NT2/D1 (cell line): Measurements from ENCODE around the gene GGT5.
"Not testable (repeated sequence)": the region's sequence is repeated elsewhere in the genome, so short reads cannot be mapped to it uniquely, and the experiment has no call there.

Source experiments
- DNase-seq: peaks from one replicate; pipeline ENCODE4 v3.0.0-alpha.2; 2011; ENCODE audit warnings: low read depth, low spot score
- H3K27me3 ChIP-seq: 2 replicates; pipeline ENCODE4 v1.6.0; 2011; ENCODE audit warnings: mild to moderate bottlenecking; ENCODE audit not compliant: insufficient read length, insufficient read depth
- H3K36me3 ChIP-seq: 2 replicates; pipeline ENCODE4 v1.6.1; 2011; ENCODE audit warnings: mild to moderate bottlenecking, low read length, mixed read lengths; ENCODE audit not compliant: insufficient read depth, insufficient read length
- H3K4me1 ChIP-seq: 2 replicates; pipeline ENCODE4 v1.5.1; 2011; ENCODE audit not compliant: insufficient read depth, insufficient read length
- H3K4me3 ChIP-seq: 2 replicates; pipeline ENCODE4 v1.5.1; 2011; ENCODE audit warnings: low read depth; ENCODE audit not compliant: insufficient read length
- H3K9ac ChIP-seq: 2 replicates; pipeline ENCODE4 v1.6.0; 2011; ENCODE audit warnings: low read depth; ENCODE audit not compliant: insufficient read length
- H3K9me3 ChIP-seq: 2 replicates; pipeline ENCODE4 v1.5.1; 2011; ENCODE audit warnings: mild to moderate bottlenecking, low read length; ENCODE audit not compliant: insufficient read depth
- SUZ12 ChIP-seq: IDR thresholded peaks from 2 replicates; pipeline ENCODE4 v1.6.1; 2011; ENCODE audit not compliant: insufficient read length, insufficient read depth; ENCODE audit errors: extremely low read depth
- YY1 ChIP-seq: IDR thresholded peaks from 2 replicates; pipeline ENCODE4 v1.6.1; 2011; ENCODE audit not compliant: insufficient read length, insufficient read depth
- ZNF274 ChIP-seq: IDR thresholded peaks from 2 replicates; pipeline ENCODE4 v1.6.1; 2011; ENCODE audit warnings: mild to moderate bottlenecking, low read depth, low read length

The GGT5 gene

DNA sequence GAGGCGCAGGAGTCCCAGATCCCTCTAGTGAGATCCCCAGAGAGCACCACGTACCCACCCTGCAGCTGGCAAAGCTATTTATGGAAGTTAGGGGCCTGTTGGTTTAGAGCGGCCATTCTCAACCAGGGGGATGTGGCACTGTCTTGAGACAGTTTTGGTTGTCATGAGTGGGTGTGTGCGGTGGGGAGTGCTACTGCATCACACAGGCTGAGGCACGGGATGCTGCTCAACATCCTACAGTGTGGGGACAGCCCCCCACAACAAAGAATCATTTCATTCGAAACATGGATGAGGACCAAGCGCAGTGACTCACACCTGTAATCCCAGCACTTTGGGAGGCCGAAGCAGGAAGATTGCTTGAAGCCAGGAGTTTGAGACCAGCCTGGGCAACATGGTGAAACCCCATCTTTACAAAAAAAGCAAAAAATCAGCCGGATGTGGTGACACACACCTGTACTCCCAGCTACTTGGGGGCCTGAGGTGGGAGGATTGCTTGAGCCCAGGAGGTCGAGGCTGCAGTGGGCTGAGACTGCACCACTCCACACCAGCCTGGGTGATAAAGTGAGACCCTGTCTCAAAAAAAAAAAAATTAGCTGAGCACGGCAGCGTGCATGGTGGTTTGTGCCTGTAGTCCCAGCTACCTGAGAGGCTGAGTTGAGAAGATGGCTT is 28.2 kb downstream of the GGT5 start:
- Histone ChIP-seq H3K9ac (no peak overlapping the region), H3K4me3 (no peak overlapping the region), H3K27me3 (no peaks in the 10 kb centered on the region), H3K4me1 (peaks cover 2% of the 10 kb centered on the region), H3K36me3 (no peaks in the 10 kb centered on the region), H3K9me3 (no peaks in the 10 kb centered on the region)
- DNase-seq, result no peak
- TF ChIP-seq SUZ12 (no peak), ZNF274 (no peak), YY1 (no peak)

DNA sequence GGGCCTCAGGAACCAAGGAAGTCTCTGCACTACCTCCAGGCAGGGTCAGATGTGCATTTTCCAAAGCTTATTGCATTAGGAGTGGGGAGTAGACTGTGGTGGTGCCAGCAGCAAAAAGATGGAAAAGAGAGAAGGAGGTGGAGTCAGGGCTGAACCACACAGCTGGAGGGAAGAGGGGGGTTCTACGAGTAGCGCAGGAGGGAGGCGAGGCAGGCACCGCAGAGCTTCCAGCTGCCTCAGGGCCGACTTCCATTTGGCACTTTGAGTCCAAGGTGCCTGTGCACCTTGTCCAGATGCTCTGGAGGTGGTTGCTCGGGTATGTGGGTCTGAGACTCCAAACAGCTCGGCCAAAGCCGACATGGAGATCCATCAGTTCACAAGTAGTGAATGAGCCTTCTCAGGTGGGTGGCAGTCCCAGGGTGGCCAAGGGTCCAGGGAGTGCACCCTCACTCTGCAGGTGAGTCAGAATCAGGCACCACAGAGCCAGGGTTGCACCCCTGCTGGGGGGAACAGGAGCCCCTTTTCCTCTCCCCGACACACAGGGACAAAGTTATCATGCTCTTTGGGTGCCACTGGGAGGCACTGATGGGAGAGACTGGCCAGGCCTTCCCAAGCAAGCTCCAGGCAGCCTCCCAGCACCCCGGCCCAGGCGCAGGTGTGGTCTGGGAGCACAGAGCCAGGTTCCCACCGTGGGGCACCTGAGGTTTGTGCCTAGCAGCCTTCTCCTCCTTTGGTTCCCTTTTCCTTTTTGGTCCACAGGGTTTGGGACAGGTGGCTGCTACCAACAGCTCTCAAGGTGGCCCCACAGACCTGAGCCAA is 30.2 kb downstream of the GGT5 start:
- Histone ChIP-seq H3K9ac (no peak overlapping the region), H3K4me3 (no peak overlapping the region), H3K27me3 (no peaks in the 10 kb centered on the region), H3K9me3 (no peaks in the 10 kb centered on the region), H3K36me3 (no peaks in the 10 kb centered on the region), H3K4me1 (peaks cover 2% of the 10 kb centered on the region)
- TF ChIP-seq YY1, result no peak
- TF ChIP-seq ZNF274, result no peak
- TF ChIP-seq SUZ12, result no peak
- DNase-seq, result no peak

DNA sequence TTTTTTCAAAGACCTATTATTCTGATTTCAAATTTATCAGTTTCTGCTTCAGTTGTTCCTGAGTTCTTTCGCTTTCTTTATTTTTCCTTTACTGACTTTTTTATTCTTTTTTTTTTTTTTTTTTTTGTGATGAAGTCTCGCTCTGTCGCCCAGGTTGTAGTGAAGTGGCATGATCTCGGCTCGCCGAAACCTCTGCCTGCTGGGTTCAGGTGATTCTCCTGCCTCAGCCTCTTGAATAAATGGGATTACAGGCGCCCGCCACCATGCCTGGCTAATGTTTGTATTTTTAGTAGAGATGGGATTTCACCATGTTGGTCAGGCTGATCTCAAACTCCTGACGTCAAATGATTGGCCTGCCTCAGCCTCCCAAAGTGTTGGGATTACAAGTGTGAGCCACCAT is 31.8 kb downstream of the GGT5 start:
- H3K9ac ChIP-seq, H3K36me3 ChIP-seq: not testable (repeated sequence)

DNA sequence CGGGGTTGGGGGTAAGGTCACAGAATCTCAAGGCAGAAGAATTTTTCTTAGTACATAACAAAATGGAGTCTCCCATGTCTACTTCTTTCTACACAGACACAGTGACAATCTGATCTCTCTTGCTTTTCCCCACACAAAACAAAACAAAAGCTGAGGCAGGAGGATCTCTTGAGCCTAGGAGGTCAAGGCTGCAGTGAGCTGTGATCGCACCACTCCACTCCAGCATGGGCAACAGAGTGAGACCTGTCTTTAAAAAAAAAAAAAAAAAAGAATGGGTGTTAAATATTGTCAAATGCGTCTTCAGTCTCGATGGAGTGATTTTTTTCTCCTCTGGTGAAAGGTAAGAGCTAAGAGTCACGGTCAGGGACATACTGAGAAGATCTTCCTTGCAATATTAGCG is 33.2 kb downstream of the GGT5 start:
- not testable (repeated sequence) for H3K27me3 ChIP-seq, H3K36me3 ChIP-seq, H3K4me3 ChIP-seq, DNase-seq, H3K9me3 ChIP-seq, H3K4me1 ChIP-seq, H3K9ac ChIP-seq

More for the DNA sequence above, 31.8 kb downstream of the GGT5 start:
- not testable (repeated sequence) for H3K4me3 ChIP-seq, H3K9me3 ChIP-seq, H3K27me3 ChIP-seq, H3K4me1 ChIP-seq, DNase-seq

DNA sequence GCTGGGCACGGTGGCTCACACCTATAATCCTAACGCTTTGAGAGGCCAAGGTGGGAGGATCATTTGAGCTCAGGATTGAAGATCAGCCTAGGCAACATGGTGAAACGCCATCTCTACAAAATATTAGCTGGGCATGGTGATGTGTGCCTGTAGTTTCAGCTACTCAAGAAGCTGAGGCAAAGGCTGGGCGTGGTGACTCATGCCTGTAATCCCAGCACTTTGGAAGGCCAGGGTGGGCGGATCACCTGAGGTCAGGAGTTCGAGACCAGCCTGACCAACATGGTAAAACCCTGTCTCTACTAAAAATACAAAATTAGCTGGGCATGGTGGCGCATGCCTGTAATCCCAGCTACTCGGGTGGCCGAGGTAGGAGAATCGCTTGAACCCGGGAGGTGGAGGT is 34.5 kb downstream of the GGT5 start:
- H3K4me3 ChIP-seq, H3K36me3 ChIP-seq, H3K27me3 ChIP-seq, H3K9ac ChIP-seq, H3K9me3 ChIP-seq, DNase-seq, H3K4me1 ChIP-seq: not testable (repeated sequence)

GRCh38 chr22:24209687-24210086 is 35.2 kb downstream of the GGT5 start:
- peaks cover 2% of the 10 kb centered on the region for H3K4me1 ChIP-seq

DNA sequence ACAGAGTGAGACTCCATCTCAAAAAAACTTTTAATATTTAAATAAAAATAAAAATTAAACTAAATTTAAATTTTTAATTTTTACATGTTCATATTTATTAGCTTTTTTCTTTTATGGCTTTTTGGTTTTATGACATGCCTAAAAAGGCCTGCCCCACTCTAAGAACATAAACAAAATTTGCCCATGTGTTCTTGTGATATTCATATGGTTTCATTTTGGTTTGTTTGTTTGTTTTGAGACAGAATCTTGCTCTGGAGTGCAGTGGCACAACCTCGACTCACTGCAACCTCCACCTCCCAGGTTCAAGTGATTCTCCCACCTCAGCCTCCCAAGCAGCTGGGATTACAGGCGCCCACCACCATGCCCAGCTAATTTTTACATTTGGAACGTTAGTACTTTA is 35.9 kb downstream of the GGT5 start:
- Histone ChIP-seq H3K9me3 (peaks cover 20% of the 10 kb centered on the region), H3K4me1 (no peaks in the 10 kb centered on the region), H3K36me3 (no peaks in the 10 kb centered on the region), H3K9ac (no peak overlapping the region), H3K27me3 (no peaks in the 10 kb centered on the region), H3K4me3 (no peak overlapping the region)
- DNase-seq, result no peak
- no peak for TF ChIP-seq YY1
- TF ChIP-seq ZNF274, result no peak
- TF ChIP-seq SUZ12, result no peak

More at GRCh38 chr22:24209687-24210086, 35.2 kb downstream of the GGT5 start:
- no peaks in the 10 kb centered on the region for H3K27me3 ChIP-seq
- TF ChIP-seq YY1 (no peak), SUZ12 (no peak), ZNF274 (no peak)
- H3K9me3 ChIP-seq, result peaks cover 13% of the 10 kb centered on the region
- DNase-seq, result no peak
- no peaks in the 10 kb centered on the region for H3K36me3 ChIP-seq
- no peak overlapping the region for H3K9ac ChIP-seq
- no peak overlapping the region for H3K4me3 ChIP-seq
